ENCODE measurements around the gene UBAC2.

Gene UBAC2

GRCh38 chr13:99203601-99204579 lies 3.2 kb downstream of the UBAC2 start:
- no peak for TF ChIP-seq CSDC2 (CRISPR knock-in tag; IDR thresholded peaks at IDR 0.05)
- no peak for TF ChIP-seq ZC3H10 (CRISPR knock-in tag; IDR thresholded peaks at IDR 0.05)
- no peak for TF ChIP-seq CREB5 (CRISPR knock-in tag; IDR thresholded peaks at IDR 0.05; ENCODE audit: low read depth)
- TF ChIP-seq BACH2 (CRISPR knock-in tag; IDR thresholded peaks at IDR 0.05; ENCODE audit: borderline replicate concordance), result no peak
- TF ChIP-seq OSR1 (CRISPR knock-in tag; IDR thresholded peaks at IDR 0.05), result no peak
- TF ChIP-seq ZFP3 (CRISPR knock-in tag; IDR thresholded peaks at IDR 0.05), result no peak
- no peak for TF ChIP-seq ISL1 (CRISPR knock-in tag; IDR thresholded peaks at IDR 0.05)
- TF ChIP-seq GLIS3 (CRISPR knock-in tag; IDR thresholded peaks at IDR 0.05), result no peak
- TF ChIP-seq ESRRG (CRISPR knock-in tag; IDR thresholded peaks at IDR 0.05), result no peak
- TF ChIP-seq TOX (CRISPR knock-in tag; IDR thresholded peaks at IDR 0.05; ENCODE audit: borderline replicate concordance), result no peak
- no peak for TF ChIP-seq ZNF8 (CRISPR knock-in tag; IDR thresholded peaks at IDR 0.05)
- TF ChIP-seq SNAI2 (CRISPR knock-in tag; IDR thresholded peaks at IDR 0.05), result no peak
- no peak for TF ChIP-seq POU6F1 (CRISPR knock-in tag; IDR thresholded peaks at IDR 0.05; ENCODE audit: borderline replicate concordance, low read depth)
- no peak for ATAC-seq

GRCh38 chr13:99205621-99206220 lies 5.1 kb downstream of the UBAC2 start:
- TF ChIP-seq PATZ1 (CRISPR knock-in tag; IDR thresholded peaks at IDR 0.05; ENCODE audit: borderline replicate concordance) (no peak), TCF4 (CRISPR knock-in tag; IDR thresholded peaks at IDR 0.05; ENCODE audit: borderline replicate concordance) (no peak), TSHZ2 (CRISPR knock-in tag; IDR thresholded peaks at IDR 0.05) (no peak), TOX (CRISPR knock-in tag; IDR thresholded peaks at IDR 0.05; ENCODE audit: borderline replicate concordance) (no peak), SNAI2 (CRISPR knock-in tag; IDR thresholded peaks at IDR 0.05) (no peak), ARNTL (CRISPR knock-in tag; IDR thresholded peaks at IDR 0.05; ENCODE audit: borderline replicate concordance, low read depth) (no peak), ZFP3 (CRISPR knock-in tag; IDR thresholded peaks at IDR 0.05) (no peak), BACH2 (CRISPR knock-in tag; IDR thresholded peaks at IDR 0.05; ENCODE audit: borderline replicate concordance) (no peak), CSRNP3 (CRISPR knock-in tag; IDR thresholded peaks at IDR 0.05) (no peak), ZNF70 (CRISPR knock-in tag; IDR thresholded peaks at IDR 0.05) (no peak), OSR1 (CRISPR knock-in tag; IDR thresholded peaks at IDR 0.05) (no peak), RARB (CRISPR knock-in tag; IDR thresholded peaks at IDR 0.05) (no peak)
- no peak for ATAC-seq
